DOHH2 (cell line): ENCODE measurements around the gene PRKN.

ENCODE experiments used
- EZH2phosphoT487 ChIP-seq: fragments of 200-600 bp; sonication (generic); IDR thresholded peaks from 2 replicates; pipeline ENCODE4 v1.6.1; 2017; ENCODE audit warnings: borderline replicate concordance, mild to moderate bottlenecking, antibody characterized with exemption, low read length, moderate library complexity, mixed read lengths
- TF ChIP-seq, protein P1 (sequence below): fragments of 200-600 bp; sonication (generic); IDR thresholded peaks from one replicate; pipeline ENCODE4 v1.5.1; 2014; ENCODE audit warnings: antibody characterized with exemption, mild to moderate bottlenecking, low read depth, low read length; ENCODE audit not compliant: poor library complexity, severe bottlenecking

DNA sequence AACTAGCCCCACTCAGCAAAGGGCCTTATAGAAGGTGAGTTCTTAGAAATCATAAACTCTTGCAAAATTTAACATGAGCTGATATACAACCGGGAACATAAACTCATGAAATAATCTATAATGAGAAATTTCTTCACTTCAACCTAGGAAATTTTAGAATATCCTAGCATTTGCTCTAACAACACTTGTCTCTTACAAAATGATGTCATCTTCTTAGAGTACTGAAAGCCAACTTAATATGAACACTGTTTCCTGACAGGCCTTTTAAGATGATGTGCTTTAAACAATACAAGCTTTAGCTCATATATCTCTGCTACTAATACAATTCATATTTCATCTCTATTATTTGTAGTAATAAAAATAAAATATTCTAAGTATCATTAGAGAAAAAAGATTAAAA, 1.1 kb upstream of the PRKN start:
- TF ChIP-seq, protein P1, sequence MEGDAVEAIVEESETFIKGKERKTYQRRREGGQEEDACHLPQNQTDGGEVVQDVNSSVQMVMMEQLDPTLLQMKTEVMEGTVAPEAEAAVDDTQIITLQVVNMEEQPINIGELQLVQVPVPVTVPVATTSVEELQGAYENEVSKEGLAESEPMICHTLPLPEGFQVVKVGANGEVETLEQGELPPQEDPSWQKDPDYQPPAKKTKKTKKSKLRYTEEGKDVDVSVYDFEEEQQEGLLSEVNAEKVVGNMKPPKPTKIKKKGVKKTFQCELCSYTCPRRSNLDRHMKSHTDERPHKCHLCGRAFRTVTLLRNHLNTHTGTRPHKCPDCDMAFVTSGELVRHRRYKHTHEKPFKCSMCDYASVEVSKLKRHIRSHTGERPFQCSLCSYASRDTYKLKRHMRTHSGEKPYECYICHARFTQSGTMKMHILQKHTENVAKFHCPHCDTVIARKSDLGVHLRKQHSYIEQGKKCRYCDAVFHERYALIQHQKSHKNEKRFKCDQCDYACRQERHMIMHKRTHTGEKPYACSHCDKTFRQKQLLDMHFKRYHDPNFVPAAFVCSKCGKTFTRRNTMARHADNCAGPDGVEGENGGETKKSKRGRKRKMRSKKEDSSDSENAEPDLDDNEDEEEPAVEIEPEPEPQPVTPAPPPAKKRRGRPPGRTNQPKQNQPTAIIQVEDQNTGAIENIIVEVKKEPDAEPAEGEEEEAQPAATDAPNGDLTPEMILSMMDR, result no peak
- no peak for TF ChIP-seq EZH2phosphoT487
